ENCODE data around the gene KRT31. TPM values are rescaled to one million over a fixed set of nuclear protein-coding genes. Genes with fewer than 3 reads are reported as not detected.
"Not testable (repeated sequence)": the region's sequence is repeated elsewhere in the genome, so short reads cannot be mapped to it uniquely, and the experiment has no call there.

The KRT31 gene
- total RNA-seq, 6 experiments from 2014 or later: 0.09 to 0.14 TPM; not detected in 4

GRCh38 chr17:41347869-41348760 lies 49.3 kb downstream of the KRT31 start:
- Mint-ChIP-seq H3K4me1 (ENCODE audit: low read depth) (0 out of 2 replicates have a peak, but pooled peaks cover 5% of the 10 kb centered on the region), H3K27ac (no peak overlapping the region), H3K4me3 (no peak overlapping the region), H3K36me3 (ENCODE audit: low read depth) (peaks cover 4% of the 10 kb centered on the region), H3K27me3 (ENCODE audit: insufficient read depth) (peaks cover 8% of the 10 kb centered on the region; the same call in 1 of the 2 replicates), H3K9me3 (peaks cover 3% of the 10 kb centered on the region)
- TF ChIP-seq CTCF (IDR thresholded peaks at IDR 0.05): no peak
- no peak for DNase-seq

- Mint-ChIP-seq H3K9me3 (peaks cover 13% of the 10 kb centered on the region), H3K36me3 (ENCODE audit: low read depth) (peaks cover 18% of the 10 kb centered on the region)
- not testable (repeated sequence) for H3K4me3 Mint-ChIP-seq; H3K27ac Mint-ChIP-seq; H3K4me1 Mint-ChIP-seq (ENCODE audit: low read depth); H3K27me3 Mint-ChIP-seq (ENCODE audit: insufficient read depth); DNase-seq
Observed at GRCh38 chr17:41346421-41346820, 51.0 kb downstream of the KRT31 start.

- no peak for TF ChIP-seq CTCF (IDR thresholded peaks at IDR 0.05)
- Mint-ChIP-seq H3K27me3 (ENCODE audit: insufficient read depth) (peaks cover 3% of the 10 kb centered on the region; the same call in 1 of the 2 replicates), H3K4me1 (ENCODE audit: low read depth) (0 out of 2 replicates have a peak, but pooled peaks cover 5% of the 10 kb centered on the region), H3K4me3 (no peak overlapping the region), H3K9me3 (peaks cover 13% of the 10 kb centered on the region), H3K27ac (no peak overlapping the region), H3K36me3 (ENCODE audit: low read depth) (peaks cover 18% of the 10 kb centered on the region)
- no peak for DNase-seq
Observed at GRCh38 chr17:41345992-41346391, 51.4 kb downstream of the KRT31 start.

Other genes with a start within 250 kb of the KRT31 start
- gene KRTAP4-5, start 247.8 kb downstream of the KRT31 start, total RNA-seq (2021; fragmentation: NEBNext Ultra II Directional; extraction: Animal tissue kit (Norgen Biotek cat#: 25700)): not detected
- gene KRTAP4-4, start 236.9 kb downstream of the KRT31 start, total RNA-seq (2021; fragmentation: NEBNext Ultra II Directional; extraction: Animal tissue kit (Norgen Biotek cat#: 25700)): not detected
- gene KRTAP4-3, start 229.4 kb downstream of the KRT31 start, total RNA-seq (2021; fragmentation: NEBNext Ultra II Directional; extraction: Animal tissue kit (Norgen Biotek cat#: 25700)): not detected
- not detected for gene KRTAP4-2, start 219.4 kb downstream of the KRT31 start, total RNA-seq (2021; fragmentation: NEBNext Ultra II Directional; extraction: Animal tissue kit (Norgen Biotek cat#: 25700))
- gene KRTAP4-1, start 212.7 kb downstream of the KRT31 start, total RNA-seq (2021; fragmentation: NEBNext Ultra II Directional; extraction: Animal tissue kit (Norgen Biotek cat#: 25700)): not detected
- gene KRTAP9-1, start 207.7 kb downstream of the KRT31 start, total RNA-seq (2021; fragmentation: NEBNext Ultra II Directional; extraction: Animal tissue kit (Norgen Biotek cat#: 25700)): not detected
- not detected for gene KRTAP9-2, start 171.0 kb downstream of the KRT31 start, total RNA-seq (2021; fragmentation: NEBNext Ultra II Directional; extraction: Animal tissue kit (Norgen Biotek cat#: 25700))
- not detected for gene KRTAP9-3, start 165.2 kb downstream of the KRT31 start, total RNA-seq (2021; fragmentation: NEBNext Ultra II Directional; extraction: Animal tissue kit (Norgen Biotek cat#: 25700))
- not detected for gene KRTAP9-8, start 159.6 kb downstream of the KRT31 start, total RNA-seq (2021; fragmentation: NEBNext Ultra II Directional; extraction: Animal tissue kit (Norgen Biotek cat#: 25700))
- gene KRTAP9-4, start 147.9 kb downstream of the KRT31 start, total RNA-seq (2021; fragmentation: NEBNext Ultra II Directional; extraction: Animal tissue kit (Norgen Biotek cat#: 25700)): not detected
- not detected for gene KRTAP9-9, start 142.2 kb downstream of the KRT31 start, total RNA-seq (2021; fragmentation: NEBNext Ultra II Directional; extraction: Animal tissue kit (Norgen Biotek cat#: 25700))
- gene KRTAP9-6, start 132.2 kb downstream of the KRT31 start, total RNA-seq (2021; fragmentation: NEBNext Ultra II Directional; extraction: Animal tissue kit (Norgen Biotek cat#: 25700)): not detected
- gene KRTAP9-7, start 121.9 kb downstream of the KRT31 start, total RNA-seq (2021; fragmentation: NEBNext Ultra II Directional; extraction: Animal tissue kit (Norgen Biotek cat#: 25700)): not detected
- gene KRTAP29-1, start 94.8 kb downstream of the KRT31 start, total RNA-seq (2021; fragmentation: NEBNext Ultra II Directional; extraction: Animal tissue kit (Norgen Biotek cat#: 25700)): not detected
- not detected for gene KRTAP16-1, start 88.3 kb downstream of the KRT31 start, total RNA-seq (2021; fragmentation: NEBNext Ultra II Directional; extraction: Animal tissue kit (Norgen Biotek cat#: 25700))
- gene KRTAP17-1, start 81.9 kb downstream of the KRT31 start, total RNA-seq (2021; fragmentation: NEBNext Ultra II Directional; extraction: Animal tissue kit (Norgen Biotek cat#: 25700)): not detected
- not detected for gene KRT33A, start 46.8 kb downstream of the KRT31 start, total RNA-seq (2021; fragmentation: NEBNext Ultra II Directional; extraction: Animal tissue kit (Norgen Biotek cat#: 25700))
- gene KRT33B, start 27.8 kb downstream of the KRT31 start, total RNA-seq (2021; fragmentation: NEBNext Ultra II Directional; extraction: Animal tissue kit (Norgen Biotek cat#: 25700)): 1 to 10 TPM in 2 of 6 experiments, under 1 TPM in 4; 0.75 to 2.5 (median 0.96) TPM
- gene KRT34, start 15.3 kb downstream of the KRT31 start, total RNA-seq (2021; fragmentation: NEBNext Ultra II Directional; extraction: Animal tissue kit (Norgen Biotek cat#: 25700)): 100 to 1,000 TPM in 2 of 6 experiments, 10 to 100 TPM in 4; 58.8 to 247 (median 71.3) TPM
- gene KRT37, start 27.0 kb upstream of the KRT31 start, total RNA-seq (2021; fragmentation: NEBNext Ultra II Directional; extraction: Animal tissue kit (Norgen Biotek cat#: 25700)): not detected
- under 1 TPM; 0.25 to 0.62 (median 0.43) TPM for gene KRT38, start 43.4 kb upstream of the KRT31 start, total RNA-seq (2021; fragmentation: NEBNext Ultra II Directional; extraction: Animal tissue kit (Norgen Biotek cat#: 25700))
- under 1 TPM in 2 of 6 experiments, not detected in 4; 0.14 TPM for gene KRT32, start 69.8 kb upstream of the KRT31 start, total RNA-seq (2021; fragmentation: NEBNext Ultra II Directional; extraction: Animal tissue kit (Norgen Biotek cat#: 25700))
- gene KRT35, start 83.5 kb upstream of the KRT31 start, total RNA-seq (2021; fragmentation: NEBNext Ultra II Directional; extraction: Animal tissue kit (Norgen Biotek cat#: 25700)): not detected
- gene KRT36, start 92.3 kb upstream of the KRT31 start, total RNA-seq (2021; fragmentation: NEBNext Ultra II Directional; extraction: Animal tissue kit (Norgen Biotek cat#: 25700)): not detected
- gene KRT13, start 108.0 kb upstream of the KRT31 start, total RNA-seq (2021; fragmentation: NEBNext Ultra II Directional; extraction: Animal tissue kit (Norgen Biotek cat#: 25700)): not detected
- 1 to 10 TPM; 5.0 to 8.6 (median 6.9) TPM for gene KRT15, start 121.3 kb upstream of the KRT31 start, total RNA-seq (2021; fragmentation: NEBNext Ultra II Directional; extraction: Animal tissue kit (Norgen Biotek cat#: 25700))
- gene KRT19, start 130.7 kb upstream of the KRT31 start, total RNA-seq (2021; fragmentation: NEBNext Ultra II Directional; extraction: Animal tissue kit (Norgen Biotek cat#: 25700)): 100 to 1,000 TPM in 2 of 6 experiments, 10 to 100 TPM in 4; 45.7 to 244 (median 50.6) TPM
- not detected for gene KRT9, start 174.5 kb upstream of the KRT31 start, total RNA-seq (2021; fragmentation: NEBNext Ultra II Directional; extraction: Animal tissue kit (Norgen Biotek cat#: 25700))
- gene KRT14, start 189.3 kb upstream of the KRT31 start, total RNA-seq (2021; fragmentation: NEBNext Ultra II Directional; extraction: Animal tissue kit (Norgen Biotek cat#: 25700)): 1 to 10 TPM in 4 of 6 experiments, under 1 TPM in 2; 0.14 to 2.0 (median 1.5) TPM
- gene KRT16, start 215.2 kb upstream of the KRT31 start, total RNA-seq (2021; fragmentation: NEBNext Ultra II Directional; extraction: Animal tissue kit (Norgen Biotek cat#: 25700)): under 1 TPM in 4 of 6 experiments, not detected in 2; 0.11 to 0.47 (median 0.17) TPM
- gene KRT17, start 227.0 kb upstream of the KRT31 start, total RNA-seq (2021; fragmentation: NEBNext Ultra II Directional; extraction: Animal tissue kit (Norgen Biotek cat#: 25700)): 1 to 10 TPM; 1.0 to 3.9 (median 2.9) TPM

Measured in HFFc6 (cell line).